Activated CD4-positive, alpha-beta T cell treated with anti-CD3 and anti-CD28 coated beads, Interleukin-2, Interleukin-4, amounts not matched to agents 100 ng/mL and 50 ng/mL, durations not matched to agents 16 hours and 8 hours (primary cell): Measurements from ENCODE around the gene ERVK3-1.
A peak's percentile ranks its signal among the peaks of the same experiment; 100 is the strongest.
"Not testable (repeated sequence)": the region's sequence is repeated elsewhere in the genome, so short reads cannot be mapped to it uniquely, and the experiment has no call there.

Source experiments
- DNase-seq: peaks from one replicate; pipeline ENCODE4 v3.0.0-alpha.2; 2020; ENCODE audit warnings: low spot score

The ERVK3-1 gene

GRCh38 chr19:58346961-58347929, 42.1 kb downstream of the ERVK3-1 start:
- peak; percentile 75 for DNase-seq

- DNase-seq, result not testable (repeated sequence)
These were observed 42.9 kb downstream of the ERVK3-1 start for GRCh38 chr19:58348080-58348479.

GRCh38 chr19:58349590-58349989, 44.4 kb downstream of the ERVK3-1 start:
- no peak for DNase-seq

- no peak for DNase-seq
These were observed 45.1 kb downstream of the ERVK3-1 start for GRCh38 chr19:58350001-58350861.

- DNase-seq, result no peak
These were observed 45.8 kb downstream of the ERVK3-1 start for GRCh38 chr19:58350871-58351557.

GRCh38 chr19:58351558-58351878, 46.3 kb downstream of the ERVK3-1 start:
- no peak for DNase-seq

- DNase-seq, result no peak
These were observed 47.0 kb downstream of the ERVK3-1 start for GRCh38 chr19:58351990-58352755.

- no peak for DNase-seq
These were observed 47.8 kb downstream of the ERVK3-1 start, which contains the start of gene A1BG for GRCh38 chr19:58352760-58353671. Gene A1BG (minus strand): TSS chr19:58353492. CDS start chr19:58353437, 55 bp downstream.

- no peak for DNase-seq
These were observed 48.7 kb downstream of the ERVK3-1 start for GRCh38 chr19:58353717-58354477.

- no peak for DNase-seq
These were observed 49.4 kb downstream of the ERVK3-1 start for GRCh38 chr19:58354478-58355030.

- DNase-seq, result no peak
These were observed 50.1 kb downstream of the ERVK3-1 start for GRCh38 chr19:58355215-58355796.

- DNase-seq, result peak; percentile 32
These were observed 51.0 kb downstream of the ERVK3-1 start for GRCh38 chr19:58355908-58356765.

GRCh38 chr19:58356766-58357480, 51.7 kb downstream of the ERVK3-1 start:
- no peak for DNase-seq

- DNase-seq, result no peak
These were observed 52.4 kb downstream of the ERVK3-1 start for GRCh38 chr19:58357481-58358145.

GRCh38 chr19:58361900-58362271, 56.7 kb downstream of the ERVK3-1 start:
- DNase-seq, result peak; percentile 42

- DNase-seq, result peak; percentile 97
These were observed 57.3 kb downstream of the ERVK3-1 start, which contains the start of gene ZNF497 for GRCh38 chr19:58362272-58362994. Gene ZNF497 (minus strand): TSS chr19:58362751. CDS start chr19:58357635, 5,116 bp downstream.
